Measurements from ENCODE around the gene BICDL2.
A peak's percentile ranks its signal among the peaks of the same experiment; 100 is the strongest.

The BICDL2 gene

DNA sequence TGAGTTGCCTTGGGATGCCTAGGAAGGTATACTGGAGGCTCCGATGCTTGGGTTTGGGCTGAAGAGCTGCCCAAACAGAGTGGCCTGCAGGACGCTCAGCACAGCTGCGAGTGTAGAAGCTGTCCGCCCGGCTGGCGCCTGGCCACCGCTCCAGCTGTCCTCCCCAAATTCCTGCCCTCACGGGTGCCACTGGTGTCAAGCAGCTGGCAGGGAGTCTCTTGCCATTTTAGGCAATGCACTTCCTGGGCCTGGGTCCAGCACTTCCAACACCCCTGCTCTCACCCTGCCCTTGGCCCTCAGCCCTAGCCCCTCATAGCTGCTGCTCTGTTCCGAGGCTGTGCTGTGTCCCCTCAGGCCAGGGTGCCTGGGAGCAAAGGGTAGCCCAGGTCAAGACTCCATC, 51.3 kb downstream of the BICDL2 start:
- TF ChIP-seq CSDC2 (CRISPR knock-in tag; IDR thresholded peaks at IDR 0.05) (no peak), TOX (CRISPR knock-in tag; IDR thresholded peaks at IDR 0.05; ENCODE audit: borderline replicate concordance) (no peak), BACH2 (CRISPR knock-in tag; IDR thresholded peaks at IDR 0.05; ENCODE audit: borderline replicate concordance) (no peak), ZFP30 (CRISPR knock-in tag; IDR thresholded peaks at IDR 0.05) (no peak)

DNA sequence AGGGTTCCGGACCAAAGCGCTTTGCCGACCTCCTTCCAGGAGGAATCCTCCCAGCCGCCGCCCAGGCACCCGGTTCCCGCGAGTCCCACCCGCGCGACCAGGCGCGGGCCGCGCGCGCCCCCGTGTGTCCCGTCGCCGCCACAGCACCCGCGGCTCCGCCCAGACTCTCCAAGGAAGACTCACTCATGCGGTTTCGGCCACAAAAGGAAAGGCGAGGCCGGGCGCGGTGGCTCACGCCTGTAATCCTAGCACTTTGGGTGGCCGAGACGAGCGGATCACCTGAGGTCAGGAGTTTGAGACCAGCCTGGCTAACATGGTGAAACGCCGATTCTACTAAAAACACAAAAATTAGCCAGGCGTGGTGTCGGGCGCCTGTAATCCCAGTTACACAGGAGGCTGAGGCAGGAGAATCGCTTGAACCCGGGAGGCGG, 53.0 kb downstream of the BICDL2 start:
- TF ChIP-seq, protein P1, sequence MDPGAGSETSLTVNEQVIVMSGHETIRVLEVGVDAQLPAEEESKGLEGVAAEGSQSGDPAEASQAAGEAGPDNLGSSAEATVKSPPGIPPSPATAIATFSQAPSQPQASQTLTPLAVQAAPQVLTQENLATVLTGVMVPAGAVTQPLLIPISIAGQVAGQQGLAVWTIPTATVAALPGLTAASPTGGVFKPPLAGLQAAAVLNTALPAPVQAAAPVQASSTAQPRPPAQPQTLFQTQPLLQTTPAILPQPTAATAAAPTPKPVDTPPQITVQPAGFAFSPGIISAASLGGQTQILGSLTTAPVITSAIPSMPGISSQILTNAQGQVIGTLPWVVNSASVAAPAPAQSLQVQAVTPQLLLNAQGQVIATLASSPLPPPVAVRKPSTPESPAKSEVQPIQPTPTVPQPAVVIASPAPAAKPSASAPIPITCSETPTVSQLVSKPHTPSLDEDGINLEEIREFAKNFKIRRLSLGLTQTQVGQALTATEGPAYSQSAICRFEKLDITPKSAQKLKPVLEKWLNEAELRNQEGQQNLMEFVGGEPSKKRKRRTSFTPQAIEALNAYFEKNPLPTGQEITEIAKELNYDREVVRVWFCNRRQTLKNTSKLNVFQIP (CRISPR knock-in tag; IDR thresholded peaks at IDR 0.05; ENCODE audit: borderline replicate concordance, low read depth) = no peak
- TF ChIP-seq BACH2 (CRISPR knock-in tag; IDR thresholded peaks at IDR 0.05; ENCODE audit: borderline replicate concordance) (no peak), GLIS3 (CRISPR knock-in tag; IDR thresholded peaks at IDR 0.05) (no peak), RARB (CRISPR knock-in tag; IDR thresholded peaks at IDR 0.05) (no peak), SNAI2 (CRISPR knock-in tag; IDR thresholded peaks at IDR 0.05) (no peak), ARNTL (CRISPR knock-in tag; IDR thresholded peaks at IDR 0.05; ENCODE audit: borderline replicate concordance, low read depth) (no peak), CSDC2 (CRISPR knock-in tag; IDR thresholded peaks at IDR 0.05) (no peak), ZFP30 (CRISPR knock-in tag; IDR thresholded peaks at IDR 0.05) (no peak), ZC3H10 (CRISPR knock-in tag; IDR thresholded peaks at IDR 0.05) (no peak), ZNF8 (CRISPR knock-in tag; IDR thresholded peaks at IDR 0.05) (no peak), TOX (CRISPR knock-in tag; IDR thresholded peaks at IDR 0.05; ENCODE audit: borderline replicate concordance) (no peak), PPARA (CRISPR knock-in tag; IDR thresholded peaks at IDR 0.05; ENCODE audit: borderline replicate concordance) (no peak), ESRRG (CRISPR knock-in tag; IDR thresholded peaks at IDR 0.05) (no peak), ISL1 (CRISPR knock-in tag; IDR thresholded peaks at IDR 0.05) (no peak), ZFP3 (CRISPR knock-in tag; IDR thresholded peaks at IDR 0.05) (no peak)
- TF ChIP-seq, protein P2, sequence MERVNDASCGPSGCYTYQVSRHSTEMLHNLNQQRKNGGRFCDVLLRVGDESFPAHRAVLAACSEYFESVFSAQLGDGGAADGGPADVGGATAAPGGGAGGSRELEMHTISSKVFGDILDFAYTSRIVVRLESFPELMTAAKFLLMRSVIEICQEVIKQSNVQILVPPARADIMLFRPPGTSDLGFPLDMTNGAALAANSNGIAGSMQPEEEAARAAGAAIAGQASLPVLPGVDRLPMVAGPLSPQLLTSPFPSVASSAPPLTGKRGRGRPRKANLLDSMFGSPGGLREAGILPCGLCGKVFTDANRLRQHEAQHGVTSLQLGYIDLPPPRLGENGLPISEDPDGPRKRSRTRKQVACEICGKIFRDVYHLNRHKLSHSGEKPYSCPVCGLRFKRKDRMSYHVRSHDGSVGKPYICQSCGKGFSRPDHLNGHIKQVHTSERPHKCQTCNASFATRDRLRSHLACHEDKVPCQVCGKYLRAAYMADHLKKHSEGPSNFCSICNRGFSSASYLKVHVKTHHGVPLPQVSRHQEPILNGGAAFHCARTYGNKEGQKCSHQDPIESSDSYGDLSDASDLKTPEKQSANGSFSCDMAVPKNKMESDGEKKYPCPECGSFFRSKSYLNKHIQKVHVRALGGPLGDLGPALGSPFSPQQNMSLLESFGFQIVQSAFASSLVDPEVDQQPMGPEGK (CRISPR knock-in tag; IDR thresholded peaks at IDR 0.05; ENCODE audit: borderline replicate concordance) = no peak
- TF ChIP-seq, protein P3, sequence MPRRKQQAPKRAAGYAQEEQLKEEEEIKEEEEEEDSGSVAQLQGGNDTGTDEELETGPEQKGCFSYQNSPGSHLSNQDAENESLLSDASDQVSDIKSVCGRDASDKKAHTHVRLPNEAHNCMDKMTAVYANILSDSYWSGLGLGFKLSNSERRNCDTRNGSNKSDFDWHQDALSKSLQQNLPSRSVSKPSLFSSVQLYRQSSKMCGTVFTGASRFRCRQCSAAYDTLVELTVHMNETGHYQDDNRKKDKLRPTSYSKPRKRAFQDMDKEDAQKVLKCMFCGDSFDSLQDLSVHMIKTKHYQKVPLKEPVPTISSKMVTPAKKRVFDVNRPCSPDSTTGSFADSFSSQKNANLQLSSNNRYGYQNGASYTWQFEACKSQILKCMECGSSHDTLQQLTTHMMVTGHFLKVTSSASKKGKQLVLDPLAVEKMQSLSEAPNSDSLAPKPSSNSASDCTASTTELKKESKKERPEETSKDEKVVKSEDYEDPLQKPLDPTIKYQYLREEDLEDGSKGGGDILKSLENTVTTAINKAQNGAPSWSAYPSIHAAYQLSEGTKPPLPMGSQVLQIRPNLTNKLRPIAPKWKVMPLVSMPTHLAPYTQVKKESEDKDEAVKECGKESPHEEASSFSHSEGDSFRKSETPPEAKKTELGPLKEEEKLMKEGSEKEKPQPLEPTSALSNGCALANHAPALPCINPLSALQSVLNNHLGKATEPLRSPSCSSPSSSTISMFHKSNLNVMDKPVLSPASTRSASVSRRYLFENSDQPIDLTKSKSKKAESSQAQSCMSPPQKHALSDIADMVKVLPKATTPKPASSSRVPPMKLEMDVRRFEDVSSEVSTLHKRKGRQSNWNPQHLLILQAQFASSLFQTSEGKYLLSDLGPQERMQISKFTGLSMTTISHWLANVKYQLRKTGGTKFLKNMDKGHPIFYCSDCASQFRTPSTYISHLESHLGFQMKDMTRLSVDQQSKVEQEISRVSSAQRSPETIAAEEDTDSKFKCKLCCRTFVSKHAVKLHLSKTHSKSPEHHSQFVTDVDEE (CRISPR knock-in tag; IDR thresholded peaks at IDR 0.05) = no peak
- TF ChIP-seq, protein P4, sequence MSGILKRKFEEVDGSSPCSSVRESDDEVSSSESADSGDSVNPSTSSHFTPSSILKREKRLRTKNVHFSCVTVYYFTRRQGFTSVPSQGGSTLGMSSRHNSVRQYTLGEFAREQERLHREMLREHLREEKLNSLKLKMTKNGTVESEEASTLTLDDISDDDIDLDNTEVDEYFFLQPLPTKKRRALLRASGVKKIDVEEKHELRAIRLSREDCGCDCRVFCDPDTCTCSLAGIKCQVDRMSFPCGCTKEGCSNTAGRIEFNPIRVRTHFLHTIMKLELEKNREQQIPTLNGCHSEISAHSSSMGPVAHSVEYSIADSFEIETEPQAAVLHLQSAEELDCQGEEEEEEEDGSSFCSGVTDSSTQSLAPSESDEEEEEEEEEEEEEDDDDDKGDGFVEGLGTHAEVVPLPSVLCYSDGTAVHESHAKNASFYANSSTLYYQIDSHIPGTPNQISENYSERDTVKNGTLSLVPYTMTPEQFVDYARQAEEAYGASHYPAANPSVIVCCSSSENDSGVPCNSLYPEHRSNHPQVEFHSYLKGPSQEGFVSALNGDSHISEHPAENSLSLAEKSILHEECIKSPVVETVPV (CRISPR knock-in tag; IDR thresholded peaks at IDR 0.05) = no peak

More for the DNA sequence above, 51.3 kb downstream of the BICDL2 start:
- ATAC-seq = no peak

DNA sequence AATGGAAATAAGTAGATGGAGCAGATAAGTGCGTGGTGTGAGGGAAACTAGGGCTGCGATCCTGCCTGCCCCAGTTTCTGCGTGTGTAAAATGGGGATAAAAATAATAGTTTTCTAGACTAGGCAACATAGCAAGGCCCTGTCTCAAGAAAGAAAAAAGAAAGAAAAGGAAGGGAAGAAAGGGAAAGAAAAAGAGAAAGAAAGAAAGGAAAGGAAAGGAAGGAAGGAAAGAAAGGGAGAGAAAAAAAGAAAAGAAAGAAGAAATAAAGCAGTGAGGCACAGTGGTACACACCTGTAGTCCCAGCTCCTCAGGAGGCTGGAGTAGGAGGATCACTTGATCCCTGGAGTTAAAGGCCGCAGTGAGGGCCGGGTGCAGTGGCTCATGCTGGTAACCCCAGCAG, 54.3 kb downstream of the BICDL2 start:
- TF ChIP-seq, protein P4 (CRISPR knock-in tag; IDR thresholded peaks at IDR 0.05) = no peak
- no peak for TF ChIP-seq PPARA (CRISPR knock-in tag; IDR thresholded peaks at IDR 0.05; ENCODE audit: borderline replicate concordance)
- no peak for TF ChIP-seq TCF4 (CRISPR knock-in tag; IDR thresholded peaks at IDR 0.05; ENCODE audit: borderline replicate concordance)
- ATAC-seq = no peak

More for the DNA sequence above, 53.0 kb downstream of the BICDL2 start:
- ATAC-seq = peak; percentile 79

DNA sequence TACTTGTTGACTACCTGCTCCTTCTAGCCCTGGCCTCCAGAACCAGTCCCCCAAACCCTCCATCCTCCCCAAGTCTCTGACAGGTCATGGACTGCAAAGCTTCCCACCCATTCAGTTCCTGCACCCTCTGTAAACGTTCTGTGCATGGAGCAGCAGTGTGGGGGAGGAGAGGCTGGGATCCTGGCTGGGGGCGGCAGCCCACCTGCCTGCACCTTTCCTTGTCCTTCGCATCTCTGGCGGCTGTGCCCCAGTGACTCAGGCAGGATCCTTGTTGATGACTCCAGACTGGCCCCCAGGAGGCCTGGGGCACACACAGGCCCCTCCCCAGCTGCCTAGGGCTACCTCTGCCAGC, 54.9 kb downstream of the BICDL2 start:
- no peak for ATAC-seq
- TF ChIP-seq BACH2 (CRISPR knock-in tag; IDR thresholded peaks at IDR 0.05; ENCODE audit: borderline replicate concordance) (no peak), ISL1 (CRISPR knock-in tag; IDR thresholded peaks at IDR 0.05) (no peak), TOX (CRISPR knock-in tag; IDR thresholded peaks at IDR 0.05; ENCODE audit: borderline replicate concordance) (no peak), CSDC2 (CRISPR knock-in tag; IDR thresholded peaks at IDR 0.05) (no peak), ZC3H10 (CRISPR knock-in tag; IDR thresholded peaks at IDR 0.05) (no peak), PPARA (CRISPR knock-in tag; IDR thresholded peaks at IDR 0.05; ENCODE audit: borderline replicate concordance) (no peak), TCF4 (CRISPR knock-in tag; IDR thresholded peaks at IDR 0.05; ENCODE audit: borderline replicate concordance) (no peak)
- TF ChIP-seq, protein P5, sequence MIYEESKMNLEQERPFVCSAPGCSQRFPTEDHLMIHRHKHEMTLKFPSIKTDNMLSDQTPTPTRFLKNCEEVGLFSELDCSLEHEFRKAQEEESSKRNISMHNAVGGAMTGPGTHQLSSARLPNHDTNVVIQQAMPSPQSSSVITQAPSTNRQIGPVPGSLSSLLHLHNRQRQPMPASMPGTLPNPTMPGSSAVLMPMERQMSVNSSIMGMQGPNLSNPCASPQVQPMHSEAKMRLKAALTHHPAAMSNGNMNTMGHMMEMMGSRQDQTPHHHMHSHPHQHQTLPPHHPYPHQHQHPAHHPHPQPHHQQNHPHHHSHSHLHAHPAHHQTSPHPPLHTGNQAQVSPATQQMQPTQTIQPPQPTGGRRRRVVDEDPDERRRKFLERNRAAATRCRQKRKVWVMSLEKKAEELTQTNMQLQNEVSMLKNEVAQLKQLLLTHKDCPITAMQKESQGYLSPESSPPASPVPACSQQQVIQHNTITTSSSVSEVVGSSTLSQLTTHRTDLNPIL (CRISPR knock-in tag; IDR thresholded peaks at IDR 0.05; ENCODE audit: low read depth) = no peak
- TF ChIP-seq, protein P3 (CRISPR knock-in tag; IDR thresholded peaks at IDR 0.05) = no peak

Data from SK-N-SH treated with all-trans-retinoic acid at 6 μM for 48 hours (cell line).